ENCODE results near the gene TRAM2. TPM values are rescaled to one million over a fixed set of nuclear protein-coding genes. Genes with fewer than 3 reads are reported as not detected.

Gene TRAM2
- total and polyA plus RNA-seq, 9 of the 15 experiments (the other 6 are each of a cell fraction or from before 2014, with no cell fraction given), result 2.6 to 13.3 (median 8.9) TPM

DNA sequence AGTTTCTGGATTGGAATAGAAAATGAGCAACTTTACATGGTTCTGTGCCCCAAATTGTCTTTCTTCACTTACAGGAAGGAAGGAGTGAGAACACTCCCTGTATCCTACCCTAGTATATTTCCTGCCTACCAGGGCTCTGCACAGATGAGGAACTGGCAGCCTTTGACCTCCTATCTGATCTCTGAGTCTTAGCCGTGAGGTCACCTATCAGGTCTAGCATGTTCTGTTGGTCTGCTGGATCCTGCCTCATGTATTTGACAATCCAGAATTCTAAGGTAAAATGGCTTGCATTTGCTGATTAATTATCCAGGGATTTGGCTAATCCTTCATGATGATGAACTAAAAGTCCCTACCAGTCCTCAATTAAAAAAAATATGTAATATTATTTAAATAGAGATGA lies 35.0 kb upstream of the TRAM2 start (continued):
- TF ChIP-seq, protein P1, sequence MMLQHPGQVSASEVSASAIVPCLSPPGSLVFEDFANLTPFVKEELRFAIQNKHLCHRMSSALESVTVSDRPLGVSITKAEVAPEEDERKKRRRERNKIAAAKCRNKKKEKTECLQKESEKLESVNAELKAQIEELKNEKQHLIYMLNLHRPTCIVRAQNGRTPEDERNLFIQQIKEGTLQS (IDR thresholded peaks at IDR 0.05), result 0 out of 2 replicates have a peak, but pooled peaks have one; percentile 18
- TF ChIP-seq, protein P1 (CRISPR knock-in tag; conservative IDR thresholded peaks at IDR 0.05), result no peak
- no peak for TF ChIP-seq RNF219 (CRISPR knock-in tag; IDR thresholded peaks at IDR 0.05)
- no peak for TF ChIP-seq MBD1 (CRISPR knock-in tag; IDR thresholded peaks at IDR 0.05)
- TF ChIP-seq TAF7 (tag; IDR thresholded peaks at IDR 0.05), result no peak
- no peak for TF ChIP-seq HNRNPL (IDR thresholded peaks at IDR 0.05; ENCODE audit: low read depth, low read length)
- TF ChIP-seq, protein P2, sequence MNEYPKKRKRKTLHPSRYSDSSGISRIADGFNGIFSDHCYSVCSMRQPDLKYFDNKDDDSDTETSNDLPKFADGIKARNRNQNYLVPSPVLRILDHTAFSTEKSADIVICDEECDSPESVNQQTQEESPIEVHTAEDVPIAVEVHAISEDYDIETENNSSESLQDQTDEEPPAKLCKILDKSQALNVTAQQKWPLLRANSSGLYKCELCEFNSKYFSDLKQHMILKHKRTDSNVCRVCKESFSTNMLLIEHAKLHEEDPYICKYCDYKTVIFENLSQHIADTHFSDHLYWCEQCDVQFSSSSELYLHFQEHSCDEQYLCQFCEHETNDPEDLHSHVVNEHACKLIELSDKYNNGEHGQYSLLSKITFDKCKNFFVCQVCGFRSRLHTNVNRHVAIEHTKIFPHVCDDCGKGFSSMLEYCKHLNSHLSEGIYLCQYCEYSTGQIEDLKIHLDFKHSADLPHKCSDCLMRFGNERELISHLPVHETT (CRISPR knock-in tag; conservative IDR thresholded peaks at IDR 0.05 in 1 of 2, IDR thresholded peaks at IDR 0.05 in 1 of 2), result 0 out of 4 replicates have a peak, but pooled peaks of 1 of the 2 experiments have one; percentile 16
- no peak for TF ChIP-seq HCFC1 (IDR thresholded peaks at IDR 0.05; ENCODE audit: low read depth, low read length)
- TF ChIP-seq PCBP1 (IDR thresholded peaks at IDR 0.05; ENCODE audit: low read depth, low read length, poor library complexity, severe bottlenecking), result no peak
- TF ChIP-seq NR1H2 (CRISPR knock-in tag; IDR thresholded peaks at IDR 0.05), result no peak
- TF ChIP-seq SPI1 (IDR thresholded peaks at IDR 0.05; ENCODE audit: borderline replicate concordance, low read depth, low read length), result peak; percentile 84; the same call in 1 of the 2 replicates
- 0 out of 2 replicates have a peak, but pooled peaks have one; percentile 27 for TF ChIP-seq ZNF592 (IDR thresholded peaks at IDR 0.05)
- no peak for TF ChIP-seq EGR1 (conservative IDR thresholded peaks at IDR 0.05)
- TF ChIP-seq KLF13 (tag; IDR thresholded peaks at IDR 0.05; ENCODE audit: borderline replicate concordance, low read depth), result no peak
- TF ChIP-seq ZFPM2 (CRISPR knock-in tag; IDR thresholded peaks at IDR 0.05), result no peak
- TF ChIP-seq NRF1 (conservative IDR thresholded peaks at IDR 0.05 in 1 of 2, IDR thresholded peaks at IDR 0.05 in 1 of 2), result no peak
- peak; percentile 71 for TF ChIP-seq L3MBTL2 (IDR thresholded peaks at IDR 0.05)
- TF ChIP-seq MAFK (IDR thresholded peaks at IDR 0.05; ENCODE audit: low read length), result no peak
